HTERT RPE-1 (cell line): ENCODE data around the gene STK36.

ENCODE experiments used
- in situ Hi-C: fragments of 300-500 bp; cut with MboI; formaldehyde crosslinking; loops from 4 replicates; pipeline ENCODE4 v1.14.3; 2020; ENCODE audit warnings: low sequenced_read_pairs

The STK36 gene

GRCh38 chr2:218744615-218745014 is 72.7 kb downstream of the STK36 start:
- in situ Hi-C loops, result no loop called here

- in situ Hi-C loops, result no loop called here
Measured at GRCh38 chr2:218745160-218745558, 73.3 kb downstream of the STK36 start.

GRCh38 chr2:218745559-218746469 is 73.9 kb downstream of the STK36 start:
- in situ Hi-C loops, result no loop called here

GRCh38 chr2:218746470-218746795 is 74.5 kb downstream of the STK36 start:
- in situ Hi-C loops, result no loop called here

- in situ Hi-C loops, result no loop called here
Measured at GRCh38 chr2:218746960-218747359, 75.1 kb downstream of the STK36 start.

GRCh38 chr2:218748741-218749441 is 77.0 kb downstream of the STK36 start:
- in situ Hi-C loops, result no loop called here
